Lower leg skin (tissue), 4 donors: ENCODE measurements around the gene SCN4B. TPM values are rescaled to one million over a fixed set of nuclear protein-coding genes. Genes with fewer than 3 reads are reported as not detected.

ENCODE experiments used
- DNase-seq, 2 donors: peaks; one replicate each; pipeline ENCODE4 v3.0.0-alpha.2; 2019; ENCODE audit warnings: low spot score in 2 of 2
- H3K4me3 ChIP-seq: fragments of 200-600 bp; sonication (generic); 2 replicates; pipeline ENCODE4 v1.5.1; 2017; ENCODE audit warnings: mild to moderate bottlenecking, low read depth; ENCODE audit not compliant: poor library complexity, severe bottlenecking
- POLR2A ChIP-seq, 2 donors: fragments of 450-650 bp; IDR thresholded peaks; one replicate each; pipeline ENCODE4 v1.6.1; 2016 to 2017; ENCODE audit warnings: antibody characterized with exemption in 2 of 2, mild to moderate bottlenecking in 1 of 2, moderate library complexity in 1 of 2
- WGBS, 2 donors: methylation state at CpG; one replicate each; pipeline ENCODE4 v1.1.5; 2018; 5-methylcytosine and 5-hydroxymethylcytosine counted together
- intact Hi-C: fragments of 100-400 bp; cut with DNase I; formaldehyde crosslinking; loops from one replicate; pipeline ENCODE4 v1.15.0; 2023; ENCODE audit warnings: low total_unique reads
- total RNA-seq, 4 donors: library from RNA; depleted of rRNA; stranded (reverse); fragments of >200 nt; gene quantifications; one replicate each; pipeline ENCODE4 v1.1.0, GENCODE V29; 2016
- TF ChIP-seq, protein P1 (sequence below), 3 donors: fragments of 450-650 bp; IDR thresholded peaks; one replicate each; pipeline ENCODE4 v1.5.1; 2016; ENCODE audit warnings: antibody characterized with exemption in 3 of 3, mild to moderate bottlenecking in 3 of 3, moderate library complexity in 2 of 3

SCN4B gene, protein sequence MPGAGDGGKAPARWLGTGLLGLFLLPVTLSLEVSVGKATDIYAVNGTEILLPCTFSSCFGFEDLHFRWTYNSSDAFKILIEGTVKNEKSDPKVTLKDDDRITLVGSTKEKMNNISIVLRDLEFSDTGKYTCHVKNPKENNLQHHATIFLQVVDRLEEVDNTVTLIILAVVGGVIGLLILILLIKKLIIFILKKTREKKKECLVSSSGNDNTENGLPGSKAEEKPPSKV
- total RNA-seq, result 1 to 10 TPM in 3 of 4 donors, under 1 TPM in 1; 0.25 to 4.0 (median 1.9) TPM

DNA sequence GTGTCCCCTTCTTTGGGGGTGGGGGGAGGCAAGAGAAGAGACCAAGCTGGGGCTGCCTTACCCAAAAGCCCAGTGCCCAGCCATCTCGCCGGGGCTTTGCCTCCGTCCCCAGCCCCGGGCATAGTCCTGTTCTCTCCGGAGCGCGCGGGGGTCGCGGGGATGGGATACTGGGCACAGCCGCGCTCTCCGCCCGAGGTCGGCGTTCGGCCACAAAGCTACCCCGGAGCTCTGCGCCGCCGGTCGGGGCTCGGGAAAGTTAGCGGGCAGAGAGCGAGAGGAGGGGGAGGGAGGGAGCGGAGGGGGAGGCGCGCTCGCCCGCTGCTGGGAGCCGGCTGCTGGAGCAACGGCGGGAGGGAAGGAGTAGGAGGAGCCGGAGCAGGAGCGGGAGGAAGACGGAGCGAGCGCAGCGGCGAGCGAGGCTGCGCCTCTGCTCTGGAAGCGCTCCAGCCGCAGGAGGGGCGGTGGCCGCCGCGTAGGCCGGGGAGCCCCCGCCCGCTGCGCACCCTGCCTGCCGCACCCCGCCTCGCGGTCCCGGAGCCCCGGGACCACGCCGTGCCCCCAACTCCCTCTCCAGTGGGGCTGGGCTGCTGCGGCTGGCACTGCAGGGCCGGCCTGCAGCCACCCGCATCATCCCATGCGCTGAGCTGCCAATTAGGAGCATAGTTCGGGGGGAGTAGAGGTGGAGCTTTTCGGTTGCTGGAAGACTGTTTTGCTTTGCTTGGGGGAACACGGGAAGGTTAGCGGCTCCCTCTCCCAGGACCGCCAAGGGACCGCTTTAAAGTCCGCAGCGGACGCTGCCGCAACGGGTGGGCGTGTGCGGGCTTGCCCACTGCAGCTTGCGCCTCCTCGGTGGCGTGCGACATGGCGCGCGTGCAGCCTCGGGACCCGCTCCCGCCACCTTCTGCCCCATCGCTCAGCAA lies at the start of gene SCN4B:
SCN4B (minus strand) TSS at position 272 of the 920 bp plus-strand sequence; CDS start at position 122, 150 bp downstream.
- H3K4me3 ChIP-seq, result peak within 1 kb of the TSS; percentile 21
- peak in 1 of 2 donors; percentile 30 for DNase-seq
- intact Hi-C loops, result no loop called here
- 1% methylated on average over 66 to 68 of the region's 88 CpGs for WGBS, 2 donors
- no peak for TF ChIP-seq POLR2A (IDR thresholded peaks at IDR 0.05)
- TF ChIP-seq, protein P1, sequence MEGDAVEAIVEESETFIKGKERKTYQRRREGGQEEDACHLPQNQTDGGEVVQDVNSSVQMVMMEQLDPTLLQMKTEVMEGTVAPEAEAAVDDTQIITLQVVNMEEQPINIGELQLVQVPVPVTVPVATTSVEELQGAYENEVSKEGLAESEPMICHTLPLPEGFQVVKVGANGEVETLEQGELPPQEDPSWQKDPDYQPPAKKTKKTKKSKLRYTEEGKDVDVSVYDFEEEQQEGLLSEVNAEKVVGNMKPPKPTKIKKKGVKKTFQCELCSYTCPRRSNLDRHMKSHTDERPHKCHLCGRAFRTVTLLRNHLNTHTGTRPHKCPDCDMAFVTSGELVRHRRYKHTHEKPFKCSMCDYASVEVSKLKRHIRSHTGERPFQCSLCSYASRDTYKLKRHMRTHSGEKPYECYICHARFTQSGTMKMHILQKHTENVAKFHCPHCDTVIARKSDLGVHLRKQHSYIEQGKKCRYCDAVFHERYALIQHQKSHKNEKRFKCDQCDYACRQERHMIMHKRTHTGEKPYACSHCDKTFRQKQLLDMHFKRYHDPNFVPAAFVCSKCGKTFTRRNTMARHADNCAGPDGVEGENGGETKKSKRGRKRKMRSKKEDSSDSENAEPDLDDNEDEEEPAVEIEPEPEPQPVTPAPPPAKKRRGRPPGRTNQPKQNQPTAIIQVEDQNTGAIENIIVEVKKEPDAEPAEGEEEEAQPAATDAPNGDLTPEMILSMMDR (IDR thresholded peaks at IDR 0.05), result no peak

DNA sequence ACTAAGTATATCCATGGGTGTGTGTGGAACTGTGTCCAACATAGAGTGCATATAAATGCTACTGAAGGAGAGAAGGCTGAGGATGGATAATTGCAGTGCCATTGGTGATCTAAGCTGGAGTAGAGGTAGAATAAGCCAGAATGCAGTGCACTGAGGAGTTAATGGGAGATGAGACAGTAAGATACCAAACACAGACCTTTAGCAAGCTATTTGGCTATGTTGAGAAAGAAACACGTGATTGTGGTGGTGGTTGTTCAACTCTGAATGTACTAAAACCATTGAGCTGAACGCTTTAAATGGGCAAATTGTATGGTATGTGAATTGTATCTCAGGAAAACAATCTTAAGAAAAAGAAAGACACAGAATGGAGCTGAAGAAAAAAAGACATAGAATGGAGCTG lies 49.3 kb upstream of the SCN4B start:
- no peak overlapping the region for H3K4me3 ChIP-seq
- intact Hi-C loops, result no loop called here
- TF ChIP-seq, protein P1 (IDR thresholded peaks at IDR 0.05), result no peak
- DNase-seq, result no peak
- 79 to 92% methylated on average over 2 of the region's 2 CpGs for WGBS, 2 donors

DNA sequence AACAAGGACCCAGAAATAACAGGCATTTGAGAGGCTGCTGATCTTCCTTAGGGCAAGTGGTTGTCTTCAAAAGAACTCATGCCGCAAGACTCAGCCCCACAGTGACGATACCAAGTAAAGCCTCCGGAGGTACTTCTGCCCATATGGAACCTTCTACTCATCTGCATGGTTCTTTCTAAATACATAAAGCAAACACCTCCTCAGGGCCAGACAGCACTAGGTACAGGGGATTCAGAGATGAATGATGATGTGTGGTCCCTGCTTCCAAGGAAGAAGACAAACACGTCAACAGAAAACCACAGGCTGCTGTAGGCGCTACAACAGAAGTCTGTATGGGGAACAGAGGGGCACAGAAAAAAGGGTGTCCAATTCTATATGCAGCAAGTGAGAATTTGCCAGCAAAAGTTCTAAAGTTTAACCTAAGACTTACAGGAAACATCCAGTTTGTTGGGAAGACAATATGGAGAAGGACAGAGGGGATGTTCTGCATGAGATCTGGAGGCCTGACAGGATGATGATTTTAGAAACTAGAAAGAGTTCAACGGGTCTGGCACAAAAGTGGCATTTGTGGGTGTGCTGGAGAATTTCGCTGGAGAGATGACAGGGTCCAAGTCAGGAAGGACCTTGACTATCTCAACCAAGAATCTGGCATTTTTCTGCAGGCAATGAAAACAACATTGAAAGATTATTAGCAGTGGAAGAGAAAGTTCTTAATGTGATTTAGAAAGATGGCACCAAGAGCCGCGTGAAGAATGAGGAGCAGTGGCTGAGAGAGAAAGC lies 48.5 kb upstream of the SCN4B start:
- TF ChIP-seq, protein P1 (IDR thresholded peaks at IDR 0.05), result no peak
- no peak for TF ChIP-seq POLR2A (IDR thresholded peaks at IDR 0.05)
- DNase-seq, result no peak
- no peak overlapping the region for H3K4me3 ChIP-seq
- intact Hi-C loops, result no loop called here
- WGBS, 2 donors, result 91% methylated on average over 9 of the region's 9 CpGs

DNA sequence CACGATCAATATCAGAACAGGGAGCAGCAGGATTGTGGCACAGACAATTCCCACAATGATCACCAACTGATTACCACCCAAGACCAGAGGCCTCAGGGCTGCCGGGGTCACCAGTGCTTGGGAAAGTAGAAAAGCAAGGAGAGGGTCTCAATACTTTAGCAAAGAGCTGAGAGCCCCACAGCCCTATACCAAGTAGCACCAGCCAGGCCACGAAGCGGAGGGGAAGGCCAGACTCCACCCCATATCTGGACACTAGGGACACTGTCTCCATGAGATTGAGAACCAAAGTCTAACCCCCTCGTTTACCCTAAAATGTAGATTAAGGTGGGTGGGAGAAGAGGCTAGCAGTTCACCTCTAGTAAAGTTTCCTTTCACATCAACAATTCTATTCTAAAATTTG lies 47.9 kb upstream of the SCN4B start:
- peak in 1 of 2 donors; percentile 34 for DNase-seq
- H3K4me3 ChIP-seq, result no peak overlapping the region
- 88 to 92% methylated on average over 5 of the region's 5 CpGs for WGBS, 2 donors
- TF ChIP-seq, protein P1 (IDR thresholded peaks at IDR 0.05), result no peak
- TF ChIP-seq POLR2A (IDR thresholded peaks at IDR 0.05), result no peak
- intact Hi-C loops, result no loop called here

DNA sequence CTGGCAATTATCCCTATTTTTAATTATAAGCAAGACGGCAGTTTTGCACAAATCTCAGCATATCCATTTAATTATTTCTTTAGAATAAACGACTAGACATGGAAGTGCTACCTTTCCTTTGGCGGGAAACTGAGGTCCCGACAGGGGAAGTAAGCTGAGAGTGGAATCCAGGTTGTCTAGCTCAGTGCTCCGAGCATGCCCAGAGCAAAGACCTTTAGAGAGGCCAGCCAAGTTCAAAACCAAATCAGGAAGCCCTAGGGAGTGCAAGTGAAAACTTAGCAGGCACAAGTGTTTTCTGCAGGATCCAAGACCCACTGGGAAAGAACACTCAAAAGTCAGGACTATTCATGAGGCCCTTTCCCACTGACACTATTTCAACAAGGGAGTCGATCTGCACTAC lies 46.5 kb upstream of the SCN4B start:
- DNase-seq, result peak in 1 of 2 donors; percentile 32
- intact Hi-C loops, result loop anchor here (10.0 kb wide), 1 partner anchor 96 kb away; no protein-coding TSS in a partner anchor
- no peak for TF ChIP-seq POLR2A (IDR thresholded peaks at IDR 0.05)
- TF ChIP-seq, protein P1 (IDR thresholded peaks at IDR 0.05), result no peak
- 71 to 73% methylated on average over 6 of the region's 6 CpGs for WGBS, 2 donors
- no peak overlapping the region for H3K4me3 ChIP-seq
